Activated CD4-positive, alpha-beta T cell treated with anti-CD3 and anti-CD28 coated beads, Interleukin-2, amount 50 U/mL, for 48 hours (primary cell): ENCODE measurements around the gene BOLL.
"Not testable (repeated sequence)": the region's sequence is repeated elsewhere in the genome, so short reads cannot be mapped to it uniquely, and the experiment has no call there.

Experiments
- DNase-seq, 2 experiments: peaks; one replicate each; pipeline ENCODE4 v3.0.0-alpha.2; 2020

BOLL gene

GRCh38 chr2:197784956-197785941, at the start of gene BOLL:
Gene BOLL (minus strand): TSS chr2:197785319. CDS start chr2:197781850, 3,469 bp downstream.
- no peak for DNase-seq

- not testable (repeated sequence) for DNase-seq
Measured at GRCh38 chr2:197834771-197835170, 49.7 kb upstream of the BOLL start.

- DNase-seq = no peak
Measured at GRCh38 chr2:197828464-197829135, 43.5 kb upstream of the BOLL start.

- DNase-seq = no peak
Measured at GRCh38 chr2:197827618-197828017, 42.5 kb upstream of the BOLL start.

- DNase-seq = no peak
Measured at GRCh38 chr2:197822333-197822732, 37.2 kb upstream of the BOLL start.

GRCh38 chr2:197821550-197822289, 36.6 kb upstream of the BOLL start:
- no peak for DNase-seq

GRCh38 chr2:197814526-197814925, 29.4 kb upstream of the BOLL start:
- no peak for DNase-seq

- DNase-seq = no peak
Measured at GRCh38 chr2:197813093-197813787, 28.1 kb upstream of the BOLL start.

GRCh38 chr2:197810491-197810890, 25.4 kb upstream of the BOLL start:
- DNase-seq = no peak

- no peak for DNase-seq
Measured at GRCh38 chr2:197810016-197810415, 24.9 kb upstream of the BOLL start.

- no peak for DNase-seq
Measured at GRCh38 chr2:197809064-197809463, 23.9 kb upstream of the BOLL start.

- no peak for DNase-seq
Measured at GRCh38 chr2:197805715-197806633, 20.9 kb upstream of the BOLL start.

- DNase-seq = peak; percentile 34 to 39
Measured at GRCh38 chr2:197804758-197805714, 19.9 kb upstream of the BOLL start.

- DNase-seq = peak; percentile 89 to 93
Measured at GRCh38 chr2:197804049-197804757, 19.1 kb upstream of the BOLL start, which contains the start of gene PLCL1. Gene PLCL1 (plus strand): TSS chr2:197804593.

GRCh38 chr2:197803033-197803444, 17.9 kb upstream of the BOLL start:
- DNase-seq = no peak

- DNase-seq = no peak
Measured at GRCh38 chr2:197801033-197801432, 15.9 kb upstream of the BOLL start.

GRCh38 chr2:197800091-197800490, 15.0 kb upstream of the BOLL start:
- no peak for DNase-seq

- no peak for DNase-seq
Measured at GRCh38 chr2:197799068-197799467, 13.9 kb upstream of the BOLL start.

GRCh38 chr2:197798187-197798586, 13.1 kb upstream of the BOLL start:
- no peak for DNase-seq
